Measurements from ENCODE around the gene SAP130.

DNA sequence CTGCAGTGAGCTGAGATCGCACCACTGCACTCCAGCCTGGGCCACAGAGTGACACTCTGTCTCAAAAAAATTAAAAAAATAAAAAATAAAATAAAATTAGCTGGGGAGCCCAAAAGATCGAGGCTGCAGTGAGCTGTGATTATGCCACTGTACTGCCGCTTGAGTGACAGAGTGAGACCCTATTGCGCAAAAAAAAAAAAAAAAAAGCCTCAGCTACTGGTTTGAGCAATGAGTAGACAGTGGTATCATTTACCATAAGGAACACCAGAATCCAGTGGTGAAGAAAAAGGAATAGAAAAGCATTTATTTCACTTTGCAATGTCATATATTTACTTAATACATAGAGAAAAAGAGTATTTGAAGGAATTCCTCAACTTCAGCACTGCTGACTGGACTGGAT lies 3.0 kb downstream of the SAP130 start:
- TF ChIP-seq, protein P1, sequence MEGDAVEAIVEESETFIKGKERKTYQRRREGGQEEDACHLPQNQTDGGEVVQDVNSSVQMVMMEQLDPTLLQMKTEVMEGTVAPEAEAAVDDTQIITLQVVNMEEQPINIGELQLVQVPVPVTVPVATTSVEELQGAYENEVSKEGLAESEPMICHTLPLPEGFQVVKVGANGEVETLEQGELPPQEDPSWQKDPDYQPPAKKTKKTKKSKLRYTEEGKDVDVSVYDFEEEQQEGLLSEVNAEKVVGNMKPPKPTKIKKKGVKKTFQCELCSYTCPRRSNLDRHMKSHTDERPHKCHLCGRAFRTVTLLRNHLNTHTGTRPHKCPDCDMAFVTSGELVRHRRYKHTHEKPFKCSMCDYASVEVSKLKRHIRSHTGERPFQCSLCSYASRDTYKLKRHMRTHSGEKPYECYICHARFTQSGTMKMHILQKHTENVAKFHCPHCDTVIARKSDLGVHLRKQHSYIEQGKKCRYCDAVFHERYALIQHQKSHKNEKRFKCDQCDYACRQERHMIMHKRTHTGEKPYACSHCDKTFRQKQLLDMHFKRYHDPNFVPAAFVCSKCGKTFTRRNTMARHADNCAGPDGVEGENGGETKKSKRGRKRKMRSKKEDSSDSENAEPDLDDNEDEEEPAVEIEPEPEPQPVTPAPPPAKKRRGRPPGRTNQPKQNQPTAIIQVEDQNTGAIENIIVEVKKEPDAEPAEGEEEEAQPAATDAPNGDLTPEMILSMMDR (conservative IDR thresholded peaks at IDR 0.05; ENCODE audit: low read length), result no peak
- no peak for TF ChIP-seq EZH2phosphoT487 (IDR thresholded peaks at IDR 0.05; ENCODE audit: borderline replicate concordance)
